ENCODE results near the gene STAM.

- TF ChIP-seq CTCF (IDR thresholded peaks at IDR 0.05) = no peak
- no peak for TF ChIP-seq POLR2A (IDR thresholded peaks at IDR 0.05)
These were observed 29.6 kb downstream of the STAM start for GRCh38 chr10:17673471-17674061.
